Measurements from ENCODE around the gene CTIF.
"Not testable (repeated sequence)": the region's sequence is repeated elsewhere in the genome, so short reads cannot be mapped to it uniquely, and the experiment has no call there.

Gene CTIF

DNA sequence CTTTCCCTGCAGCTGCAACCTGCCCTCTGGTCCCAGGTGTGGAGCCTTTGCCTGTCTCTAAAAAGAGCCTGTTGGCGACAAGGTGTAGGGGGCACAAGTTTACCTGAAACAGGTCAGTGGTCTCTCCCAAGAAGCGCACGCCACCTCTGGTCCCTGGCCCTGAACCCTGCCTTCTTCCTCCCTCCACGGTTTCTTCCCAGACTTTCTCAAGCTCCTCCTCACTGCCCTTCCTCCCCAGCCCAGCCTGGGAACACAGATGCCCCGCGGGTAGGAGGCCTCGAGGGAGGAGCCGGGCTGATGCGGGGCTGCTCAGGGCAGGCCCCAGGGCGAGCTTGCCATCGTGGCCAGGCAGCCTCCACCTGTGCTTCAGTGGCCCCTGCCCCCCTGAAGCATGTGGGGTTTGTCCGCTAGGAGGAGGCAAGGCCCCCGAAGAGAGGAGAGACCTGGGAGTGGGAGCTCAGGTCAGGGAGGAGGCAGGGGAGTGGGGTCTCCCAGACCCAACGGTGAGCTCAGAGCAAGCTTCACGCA lies 322.4 kb downstream of the CTIF start:
- DNase-seq = no peak

DNA sequence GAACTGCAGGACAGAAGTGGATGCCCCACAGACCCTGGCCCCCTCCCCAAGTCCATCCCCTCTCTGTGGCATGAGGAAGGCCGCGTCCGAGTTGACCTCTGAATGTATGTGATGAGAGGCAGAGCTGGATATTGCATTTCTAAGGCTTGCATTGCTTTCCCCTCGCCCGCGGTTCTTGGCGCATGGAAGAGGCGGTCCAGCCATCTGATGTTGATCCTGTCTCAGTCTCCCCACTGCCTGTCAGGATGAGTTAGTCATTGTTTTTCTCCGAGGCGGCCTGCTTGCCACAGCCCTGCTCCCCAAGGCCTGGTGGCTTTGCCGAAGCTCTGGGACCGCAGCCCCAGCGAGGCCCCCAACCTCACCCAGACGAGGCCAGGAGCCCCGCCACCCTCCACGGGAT lies 323.3 kb downstream of the CTIF start:
- DNase-seq = no peak

DNA sequence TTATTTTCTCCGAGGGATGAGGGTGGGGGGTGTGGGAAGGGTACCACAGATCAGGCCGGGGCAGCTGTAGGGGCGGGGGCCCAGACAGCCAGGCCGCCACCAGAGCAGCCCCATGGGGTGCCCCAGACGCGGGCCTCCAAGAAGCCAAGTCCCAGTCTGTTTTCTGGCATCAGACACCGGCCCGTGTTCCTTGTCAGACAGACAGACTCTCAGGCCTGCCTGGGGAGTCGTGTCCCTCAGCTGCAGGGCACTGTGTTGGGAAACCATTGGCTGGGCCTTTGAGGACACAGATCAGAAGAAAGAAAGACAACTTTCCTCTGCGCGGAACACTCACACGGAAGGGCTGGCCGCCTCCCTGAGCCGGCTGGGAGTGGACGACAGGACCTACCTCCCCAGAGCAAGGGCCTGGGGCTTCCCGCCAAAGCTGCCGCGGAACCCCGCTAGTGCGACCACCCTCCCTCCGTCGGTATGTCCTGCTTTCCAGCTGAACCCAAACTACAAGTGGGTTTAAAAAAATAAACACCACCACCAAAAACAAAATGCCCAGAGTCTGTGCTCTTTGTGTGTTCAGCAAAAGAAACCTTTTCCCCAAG lies 323.9 kb downstream of the CTIF start:
- DNase-seq = no peak

DNA sequence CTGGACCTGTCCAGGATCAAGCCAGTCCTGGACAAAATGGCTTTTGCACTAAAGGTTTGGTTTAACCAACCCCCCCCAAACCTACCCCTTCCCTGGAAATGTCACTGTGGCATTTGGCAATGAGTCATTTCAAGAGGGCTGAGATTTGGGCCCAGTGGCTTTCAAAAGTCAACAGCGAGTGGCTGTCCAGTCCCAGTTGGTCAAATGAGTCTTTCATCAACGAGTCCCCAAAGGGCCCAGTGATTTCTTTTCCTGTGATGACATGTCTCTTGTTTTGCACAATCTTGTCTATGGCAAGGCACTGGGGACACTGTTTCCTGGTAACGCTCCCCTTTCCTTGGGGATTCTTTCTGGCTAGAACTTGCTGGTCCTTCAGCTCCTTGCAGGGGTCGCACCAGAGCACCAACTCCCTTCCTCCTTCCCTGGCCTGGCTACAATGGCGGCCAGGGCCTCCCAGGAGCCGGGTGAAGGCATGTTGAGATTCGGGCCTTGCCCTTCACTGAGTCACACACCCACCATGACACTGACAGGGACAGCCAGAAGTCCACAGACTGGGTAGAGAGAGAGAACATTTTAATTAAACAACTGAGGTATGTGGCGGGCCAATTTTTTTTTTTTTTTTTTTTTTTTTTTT lies 324.7 kb downstream of the CTIF start:
- DNase-seq = no peak

DNA sequence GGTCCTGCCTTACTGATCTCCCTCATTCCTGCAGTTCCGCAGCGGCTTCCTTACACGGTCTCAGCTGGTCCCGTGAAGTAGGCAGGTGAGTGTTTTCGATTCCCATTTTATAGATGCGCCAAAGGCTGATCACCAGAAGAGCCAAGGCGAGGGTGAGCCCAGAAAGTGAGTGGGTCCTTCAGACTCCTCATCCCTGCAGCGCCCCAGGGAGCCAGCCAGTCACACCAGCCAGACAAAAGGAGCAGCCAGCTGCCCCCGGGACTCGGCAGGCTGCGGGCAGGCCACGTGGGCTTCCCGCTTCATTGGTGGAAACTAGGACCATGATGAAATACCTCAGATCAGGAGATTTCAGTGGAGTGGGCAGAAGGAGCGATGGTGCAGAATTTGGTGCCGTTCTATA lies 326.0 kb downstream of the CTIF start:
- no peak for DNase-seq

DNA sequence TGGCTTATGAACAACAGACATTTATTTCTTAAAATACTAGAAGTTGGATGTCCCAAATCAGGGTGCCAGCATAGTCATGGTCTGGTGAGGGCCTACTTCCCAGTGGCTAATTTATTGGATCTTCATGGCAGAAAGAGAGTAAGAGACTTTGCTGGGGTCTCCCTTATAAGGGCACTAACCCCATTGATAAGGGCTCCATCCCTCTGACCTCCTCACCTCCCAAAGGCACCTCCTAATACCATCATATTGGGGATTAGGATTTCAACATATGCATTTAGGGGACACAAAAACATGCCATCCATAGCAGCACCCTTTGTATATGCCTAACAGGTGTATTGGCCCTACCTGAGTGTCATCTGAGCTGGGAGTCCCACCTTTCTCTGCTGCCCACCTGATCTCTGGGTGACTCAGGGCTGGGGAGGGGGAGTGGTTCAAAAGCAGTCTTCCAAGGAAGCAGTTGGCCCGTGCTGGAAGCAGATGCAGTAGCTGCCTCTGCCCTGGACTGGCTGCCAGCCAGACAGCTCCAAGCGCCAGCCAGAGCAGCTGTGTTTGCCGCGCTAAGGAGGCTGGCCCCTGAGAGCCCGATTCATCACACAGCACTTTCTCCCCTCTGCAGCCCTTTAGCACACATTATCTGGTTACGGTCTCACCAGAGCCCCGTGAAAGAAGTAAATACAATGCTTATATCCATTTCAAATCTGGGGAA lies 327.4 kb downstream of the CTIF start:
- DNase-seq = no peak

DNA sequence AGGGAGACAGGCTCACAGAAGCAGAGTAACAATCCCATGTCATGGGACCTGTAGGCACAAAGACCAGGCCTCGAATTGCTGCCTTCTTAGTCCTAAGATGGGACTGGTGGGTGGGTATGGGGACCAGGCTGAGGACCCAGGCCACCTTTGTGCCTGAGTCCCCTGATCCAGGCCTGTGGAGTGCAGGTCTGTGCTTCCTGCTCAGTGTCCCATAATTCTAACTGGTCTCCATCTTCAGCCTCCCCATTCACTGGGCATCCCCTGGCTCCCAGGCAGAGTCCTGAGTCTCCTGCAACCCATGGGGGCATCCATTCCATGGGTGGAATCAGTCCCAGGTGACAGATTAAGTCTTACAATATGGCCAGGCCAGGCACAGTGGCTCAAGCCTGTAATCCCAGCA lies 328.0 kb downstream of the CTIF start:
- DNase-seq = no peak

DNA sequence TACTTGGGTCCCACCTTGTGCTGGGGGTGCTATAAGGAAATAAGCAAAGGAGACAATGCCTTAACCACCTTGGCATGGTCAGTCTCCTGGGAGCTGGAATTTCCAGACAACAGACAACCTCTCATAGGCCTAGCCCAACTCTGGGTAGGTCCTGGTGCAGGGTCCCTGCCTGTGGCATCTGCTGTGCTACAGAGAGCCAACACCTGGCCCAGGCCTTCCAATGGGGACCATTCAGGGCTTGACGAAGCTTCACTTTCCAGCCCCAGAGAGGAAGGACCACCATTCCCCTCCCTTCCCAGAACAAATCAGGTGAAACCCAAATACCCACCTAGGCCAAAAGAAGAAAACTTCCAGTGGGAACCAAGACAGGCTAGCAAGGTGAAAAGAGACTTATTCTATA lies 329.1 kb downstream of the CTIF start:
- DNase-seq = no peak

DNA sequence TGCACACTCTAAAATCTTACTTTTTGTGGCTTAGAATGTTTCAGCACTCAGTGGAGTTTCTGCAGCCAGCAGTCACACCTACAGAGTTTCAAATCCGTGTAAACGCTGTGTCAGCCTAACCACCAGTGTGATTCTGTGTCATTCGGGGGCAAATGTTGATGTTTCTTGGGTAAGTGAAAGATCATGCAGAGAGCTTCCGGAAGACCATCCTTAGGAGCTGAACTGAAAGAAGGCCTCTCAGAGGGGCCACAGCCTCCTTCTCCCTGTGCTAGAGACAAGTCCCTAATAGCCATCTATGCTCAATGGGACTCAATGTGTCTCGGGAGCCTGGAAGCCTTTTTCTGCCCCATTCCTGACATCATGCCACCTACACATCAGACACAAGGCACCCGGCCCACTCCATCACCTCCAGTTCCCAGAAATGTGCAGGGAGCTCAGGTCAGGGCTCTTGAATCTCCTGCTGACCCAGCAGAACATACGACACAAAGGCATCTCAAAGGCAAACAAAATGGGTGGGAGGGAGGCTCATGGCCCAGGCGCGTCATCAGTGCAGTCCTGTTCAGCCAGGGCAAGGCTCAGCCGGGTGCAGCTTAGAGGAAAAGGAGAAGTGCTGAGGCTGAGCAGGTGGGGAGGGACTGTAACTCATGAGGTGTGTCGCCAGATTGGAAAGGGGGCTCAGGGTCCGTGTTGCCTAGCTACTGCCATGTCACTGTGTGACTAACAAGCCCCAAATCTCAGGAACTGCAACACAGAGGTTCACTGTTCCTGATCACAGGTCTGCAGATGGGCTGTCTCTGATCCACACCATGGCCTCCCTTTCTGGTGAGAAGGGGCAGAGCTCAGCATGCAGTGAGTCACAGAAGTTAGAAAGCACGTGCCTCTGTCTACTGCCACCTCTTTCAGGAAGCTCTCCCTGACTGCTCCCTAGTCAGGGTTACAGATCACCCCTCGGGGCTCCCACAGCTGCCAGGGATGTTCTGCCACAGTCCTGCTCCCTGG lies 329.9 kb downstream of the CTIF start:
- DNase-seq = peak; percentile 5

DNA sequence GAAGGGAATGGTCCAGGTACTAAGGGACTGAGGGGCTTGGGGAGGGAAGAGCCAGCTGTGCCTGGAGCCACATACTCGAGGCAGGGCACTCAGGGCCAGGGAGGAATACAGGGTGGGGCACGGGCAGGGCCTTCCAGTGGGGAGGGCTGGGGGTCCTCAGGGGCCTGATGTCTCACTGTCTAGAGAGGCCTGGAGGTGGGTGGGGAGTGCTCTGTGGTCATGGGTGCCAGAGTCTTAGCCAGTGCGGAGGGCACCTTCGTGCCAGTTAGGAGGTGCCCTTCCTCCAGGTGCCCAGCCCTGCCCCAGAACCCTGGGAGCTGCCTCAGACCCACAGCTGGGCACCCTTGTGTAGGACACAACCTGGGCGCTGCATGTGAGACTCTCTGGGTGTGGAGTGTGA lies 330.8 kb downstream of the CTIF start:
- DNase-seq = no peak

DNA sequence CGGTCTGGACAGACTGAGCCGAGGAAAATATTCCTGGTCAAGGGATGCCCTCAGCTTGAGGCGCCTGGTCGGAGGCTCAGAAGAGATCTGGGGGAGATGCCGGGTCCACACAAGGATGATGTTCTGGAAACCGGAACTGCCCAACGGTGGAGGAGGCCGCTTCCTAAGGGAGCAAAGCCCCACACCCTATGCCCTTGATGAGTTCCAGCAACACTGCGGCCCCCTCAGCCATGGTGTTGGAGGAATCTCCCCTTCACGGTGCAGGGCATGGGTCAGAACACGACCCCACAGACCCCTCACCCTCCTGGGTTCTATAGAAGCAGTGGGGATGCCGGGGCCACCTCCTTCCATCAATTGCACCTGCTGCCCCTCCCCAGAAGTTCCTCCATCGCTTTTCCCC lies 332.1 kb downstream of the CTIF start:
- DNase-seq = not testable (repeated sequence)

DNA sequence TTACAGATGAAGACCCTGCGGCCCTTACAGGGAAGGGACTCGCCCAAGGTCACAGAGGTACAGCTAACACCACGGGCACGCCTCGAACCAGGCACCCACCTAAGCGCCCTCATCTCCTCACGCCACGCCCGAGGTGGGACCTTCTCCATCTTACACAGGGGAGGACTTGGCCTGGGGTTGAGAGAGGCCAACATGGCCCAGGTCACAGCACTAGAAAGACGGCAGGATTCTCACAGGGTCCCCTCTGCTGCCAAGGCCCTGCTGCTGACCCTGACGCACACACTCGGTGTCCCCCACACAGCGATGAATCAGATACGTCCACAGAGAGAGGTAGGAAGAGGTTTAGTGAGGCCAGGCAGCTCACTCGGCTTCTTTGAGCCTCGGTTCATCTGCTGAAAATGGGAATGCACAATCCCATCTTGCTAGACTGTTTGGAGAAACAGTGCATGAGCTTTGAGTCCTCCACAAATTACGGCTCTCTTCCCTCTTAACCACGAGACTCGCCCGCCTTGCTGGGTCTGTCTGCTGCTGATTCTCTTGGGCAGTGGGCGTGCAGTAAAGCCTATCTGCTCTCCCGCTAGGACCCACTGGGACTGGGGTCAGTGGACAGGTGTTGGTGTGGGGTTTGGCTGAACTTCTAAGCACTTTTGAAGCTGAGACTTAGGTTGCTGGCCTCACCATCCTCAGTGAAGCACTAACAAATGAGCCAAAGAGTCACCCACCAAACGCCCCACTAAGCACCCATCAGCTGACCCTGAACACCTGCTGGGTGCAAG lies 332.7 kb downstream of the CTIF start:
- no peak for DNase-seq

DNA sequence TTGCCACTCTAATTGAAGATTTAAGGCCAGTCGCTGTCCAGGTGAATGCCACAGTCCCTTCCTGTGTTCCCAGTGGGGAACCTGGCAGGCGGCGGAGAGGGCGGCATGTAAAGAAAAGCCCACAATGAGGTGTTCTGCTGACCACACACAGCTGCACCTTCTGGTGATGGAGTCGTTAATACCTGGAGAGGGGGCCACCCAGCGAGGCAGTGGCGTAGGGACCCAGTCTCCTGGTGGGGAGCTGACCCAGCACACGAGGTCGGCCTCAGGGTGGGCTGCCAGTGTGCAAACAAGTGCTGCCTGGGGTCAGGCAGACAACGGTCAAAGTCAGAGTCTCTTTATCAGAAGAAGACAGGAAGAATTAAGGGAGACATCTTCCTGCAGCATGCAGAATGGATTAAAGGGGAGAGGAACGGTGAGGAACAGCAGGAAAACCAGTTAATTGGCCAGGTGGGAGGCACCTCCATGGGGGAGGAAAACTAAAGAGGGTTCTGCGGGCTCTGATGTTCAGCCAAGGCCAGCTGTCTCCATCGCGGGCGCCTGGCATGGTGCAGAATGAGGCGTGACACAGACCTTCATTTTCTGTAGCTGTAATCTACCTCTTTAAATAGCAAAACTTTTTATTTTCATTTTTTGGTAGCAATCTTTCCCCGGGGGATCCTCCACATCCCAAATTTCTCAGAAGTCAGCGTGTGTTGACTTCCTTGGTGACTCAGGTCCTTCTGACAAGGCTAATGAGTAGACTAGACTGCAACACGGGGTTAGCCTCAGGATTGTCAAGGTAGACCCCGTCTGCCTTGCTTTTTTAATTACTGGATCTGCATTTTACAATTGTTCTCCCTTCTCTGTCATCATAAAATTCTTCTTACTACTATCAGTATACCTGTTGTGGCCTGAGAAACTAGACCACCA lies 333.7 kb downstream of the CTIF start:
- DNase-seq = no peak

DNA sequence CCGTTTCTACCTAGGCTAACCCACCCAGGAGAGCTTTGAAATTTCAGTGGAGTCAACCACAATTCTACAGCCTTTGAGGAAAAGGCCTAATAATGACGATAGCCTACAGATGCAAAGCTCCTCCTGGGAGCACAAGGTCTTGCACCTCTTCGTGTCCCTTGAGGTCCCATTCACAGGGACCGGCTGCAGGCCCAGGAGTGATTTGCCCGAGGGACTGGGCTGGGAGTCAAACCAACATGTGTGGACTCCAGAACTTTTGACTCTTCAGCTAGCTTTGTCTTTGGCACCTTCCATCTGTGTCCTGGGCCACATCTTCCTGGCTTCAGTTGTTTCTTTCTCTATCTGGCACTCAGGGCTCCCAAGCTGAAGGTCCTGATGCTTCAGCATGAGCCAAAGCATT lies 335.4 kb downstream of the CTIF start:
- DNase-seq = no peak

DNA sequence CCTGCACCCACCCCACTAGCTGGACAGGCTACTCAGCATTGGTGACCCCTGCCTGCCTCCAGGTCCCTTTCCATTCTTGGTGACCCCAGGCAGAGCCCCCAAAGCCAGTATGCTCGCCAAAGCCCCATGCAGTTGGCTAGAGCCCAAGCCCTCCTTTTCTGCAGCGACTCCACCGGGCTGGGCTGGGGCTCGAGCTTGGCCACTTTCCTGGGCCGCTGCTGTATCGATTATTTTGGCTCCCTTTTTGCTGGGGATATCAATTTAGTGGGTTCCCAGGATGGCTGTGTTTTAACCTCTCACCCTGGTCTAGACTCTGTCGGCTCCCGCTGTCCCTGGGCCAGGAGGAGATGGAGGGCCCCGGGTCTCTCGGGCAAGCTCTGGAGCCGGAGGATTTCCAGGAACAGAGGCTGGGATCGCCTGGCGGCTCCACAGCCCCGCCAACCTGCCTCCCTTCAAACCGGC lies 335.9 kb downstream of the CTIF start:
- no peak for DNase-seq

DNA sequence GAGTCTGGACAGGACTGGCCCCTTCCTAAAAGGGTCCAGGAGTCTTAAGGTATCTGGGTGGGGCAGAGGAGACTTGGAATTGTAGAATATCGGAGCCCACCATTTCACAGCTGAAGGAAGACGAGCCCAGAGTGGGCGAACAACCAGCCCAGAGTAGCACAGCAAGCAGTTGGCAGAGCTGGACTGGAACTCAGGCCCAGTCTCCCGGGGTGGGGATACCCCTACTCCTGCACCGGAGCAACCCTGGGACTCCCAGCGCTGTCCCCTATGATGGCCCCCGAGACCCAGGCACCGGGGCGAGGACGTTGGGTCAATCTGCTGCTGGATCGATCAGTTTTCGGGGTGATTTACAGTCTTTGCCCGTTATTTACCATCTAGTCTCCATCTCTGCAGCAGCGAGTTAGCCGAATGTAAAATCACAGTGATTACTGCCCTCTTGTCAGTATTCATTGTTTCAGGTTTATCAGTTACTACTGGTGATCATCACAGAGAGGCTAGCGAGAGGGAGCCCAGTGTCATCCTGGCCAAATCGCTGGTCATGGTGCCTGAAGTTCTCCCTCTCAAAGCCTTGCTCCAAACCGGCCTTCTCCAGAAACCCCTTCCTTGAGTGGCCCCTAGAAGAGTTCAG lies 336.6 kb downstream of the CTIF start:
- no peak for DNase-seq

DNA sequence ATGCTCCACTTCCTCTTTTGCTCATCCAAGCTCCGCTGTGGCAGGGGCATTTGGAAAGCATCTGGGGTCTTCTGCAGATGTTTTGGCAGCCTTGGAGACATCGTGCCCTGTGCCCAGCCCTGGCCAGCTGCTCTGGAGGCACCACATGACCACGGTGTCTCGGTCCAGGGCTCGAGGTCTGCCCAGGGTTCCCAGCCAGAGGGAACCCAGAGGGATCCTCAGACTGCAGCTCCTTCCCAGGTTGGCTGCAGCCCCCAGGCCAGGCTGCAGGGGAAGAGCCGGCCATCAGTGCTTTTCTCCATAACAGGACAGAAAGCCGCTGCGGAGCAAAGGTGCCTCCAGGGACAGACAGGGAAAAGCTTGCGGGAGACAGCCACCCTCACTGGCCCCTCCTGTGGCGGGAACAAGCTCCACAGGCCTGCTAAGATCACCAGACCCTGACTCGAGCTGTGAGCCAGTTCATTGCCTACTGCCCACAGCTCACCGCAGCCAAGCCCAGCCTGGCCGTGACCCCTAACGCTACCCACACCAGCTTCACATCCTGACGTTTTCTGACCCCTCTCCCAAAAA lies 337.2 kb downstream of the CTIF start:
- no peak for DNase-seq

DNA sequence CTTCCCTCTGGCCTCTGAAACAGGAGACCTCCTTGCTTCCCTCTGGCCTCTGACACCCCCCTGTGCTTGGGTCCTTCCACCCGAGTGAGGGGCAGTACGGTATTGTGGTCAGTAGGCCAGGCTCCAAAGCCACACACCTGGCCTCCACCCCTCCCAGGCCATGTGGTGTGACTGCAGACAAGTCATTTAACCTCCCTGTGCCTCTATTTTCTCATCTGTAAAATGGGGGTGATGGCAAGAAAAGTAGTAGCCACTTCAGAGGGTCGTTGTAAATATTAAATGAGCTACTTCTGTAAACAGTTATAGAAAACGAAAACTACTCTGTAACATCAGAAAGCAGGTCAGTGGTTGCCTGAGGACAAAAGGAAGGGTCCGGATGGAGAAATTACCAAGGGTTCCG lies 337.8 kb downstream of the CTIF start:
- no peak for DNase-seq

DNA sequence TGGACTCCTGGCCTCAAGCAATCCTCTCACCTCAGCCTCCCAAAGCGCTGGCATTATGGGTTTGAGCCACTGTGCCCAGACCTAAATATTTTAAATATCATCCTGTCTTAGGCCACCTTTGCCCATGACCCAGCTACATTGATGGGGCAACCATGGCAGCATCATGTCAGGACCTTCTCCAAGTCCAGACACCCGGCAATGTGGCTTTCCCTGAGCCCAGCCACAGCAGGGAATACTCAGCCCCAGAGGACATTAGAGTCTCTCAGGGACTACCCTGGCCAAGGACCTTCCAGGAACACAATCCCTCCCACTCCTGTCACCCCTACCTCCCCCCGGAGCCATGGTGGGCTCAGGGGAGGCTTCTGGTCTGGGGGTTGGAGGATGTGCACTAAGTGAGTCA lies 339.1 kb downstream of the CTIF start:
- DNase-seq = no peak

DNA sequence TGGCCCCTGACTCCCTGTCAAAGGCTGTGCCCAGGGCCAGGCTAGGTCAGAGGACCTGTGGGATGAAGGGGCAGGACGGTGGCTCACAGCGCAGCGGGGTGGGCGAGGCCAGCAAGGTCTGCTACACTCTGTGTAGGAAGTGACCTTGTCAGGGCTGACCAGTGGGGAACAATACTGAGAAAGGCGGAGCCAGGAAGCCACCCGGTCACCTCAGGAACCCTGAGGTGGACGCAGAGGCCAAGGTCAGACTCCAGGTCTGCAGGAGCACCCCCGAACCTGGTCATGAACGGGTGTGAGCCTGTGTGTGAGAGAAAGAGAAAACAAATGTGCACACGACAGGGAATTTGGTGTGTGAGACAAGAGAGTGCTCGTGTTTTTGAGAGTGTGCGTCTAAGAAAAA lies 339.6 kb downstream of the CTIF start:
- no peak for DNase-seq
